Mesenchymal stem cell (in vitro differentiated cells and primary cell): ENCODE results near the gene SORL1.

Source experiments
- DNase-seq: peaks from one replicate; pipeline ENCODE4 v3.0.0-alpha.2; 2013
- H2AFZ ChIP-seq: one replicate; pipeline ENCODE4 v1.6.1; 2013; ENCODE audit warnings: low read depth, mild to moderate bottlenecking, control low read depth, inconsistent platforms, low read length, moderate library complexity
- H2AK5ac ChIP-seq: 2 replicates; pipeline ENCODE4 v1.6.1; 2013; ENCODE audit warnings: low read length, moderate library complexity, mild to moderate bottlenecking, inconsistent platforms; ENCODE audit not compliant: severe bottlenecking
- H2BK120ac ChIP-seq: one replicate; pipeline ENCODE4 v1.6.1; 2013; ENCODE audit warnings: low read depth, mild to moderate bottlenecking, inconsistent platforms, low read length, moderate library complexity
- H2BK12ac ChIP-seq, 2 experiments: one replicate each; pipeline ENCODE4 v1.6.1; 2013; ENCODE audit warnings: inconsistent platforms in 2 of 2, low read length in 2 of 2, mild to moderate bottlenecking in 2 of 2, moderate library complexity in 2 of 2, control low read depth in 1 of 2
- H2BK15ac ChIP-seq: one replicate; pipeline ENCODE4 v1.6.1; 2013; ENCODE audit warnings: mild to moderate bottlenecking, low read depth, inconsistent platforms; ENCODE audit not compliant: poor library complexity, severe bottlenecking
- H2BK5ac ChIP-seq: 2 replicates; pipeline ENCODE4 v1.6.1; 2013; ENCODE audit warnings: low read depth, mild to moderate bottlenecking, low read length, control low read depth, inconsistent platforms; ENCODE audit not compliant: poor library complexity, severe bottlenecking
- H3K14ac ChIP-seq, 2 experiments: one replicate each; pipeline ENCODE4 v1.6.1; 2013; ENCODE audit warnings: inconsistent platforms in 2 of 2, low read length in 2 of 2, control low read depth in 1 of 2, mild to moderate bottlenecking in 1 of 2, moderate library complexity in 1 of 2
- H3K18ac ChIP-seq, 2 experiments: one replicate each; pipeline ENCODE4 v1.6.1; 2013; ENCODE audit warnings: inconsistent platforms in 2 of 2, low read length in 2 of 2, control low read depth in 1 of 2, low read depth in 1 of 2, mild to moderate bottlenecking in 1 of 2
- H3K23ac ChIP-seq, 2 experiments: one replicate each; pipeline ENCODE4 v1.6.1; 2013; ENCODE audit warnings: inconsistent platforms in 2 of 2, low read length in 2 of 2, mild to moderate bottlenecking in 2 of 2, moderate library complexity in 2 of 2, control low read depth in 1 of 2
- H3K27ac ChIP-seq: 2 replicates; pipeline ENCODE4 v1.5.1; 2013; ENCODE audit warnings: mild to moderate bottlenecking, moderate library complexity, low read length, control low read depth, inconsistent platforms; ENCODE audit not compliant: poor library complexity, severe bottlenecking
- H3K27me3 ChIP-seq, 2 experiments: 2 replicates each; pipeline versions ENCODE4 v1.6.1 to v1.7.0; 2013; ENCODE audit warnings: low read length in 2 of 2, mild to moderate bottlenecking in 2 of 2, moderate library complexity in 2 of 2, control low read depth in 1 of 2, inconsistent platforms in 1 of 2; ENCODE audit not compliant: control insufficient read depth in 1 of 2, insufficient read depth in 1 of 2
- H3K36me3 ChIP-seq, 2 experiments: 2 replicates each; pipeline versions ENCODE4 v1.6.1 to v1.7.0; 2013; ENCODE audit warnings: low read length in 2 of 2, control low read depth in 1 of 2, inconsistent platforms in 1 of 2, low read depth in 1 of 2, mild to moderate bottlenecking in 1 of 2; ENCODE audit not compliant: insufficient read depth in 2 of 2, control insufficient read depth in 1 of 2
- H3K4ac ChIP-seq, 2 experiments: one replicate each; pipeline ENCODE4 v1.6.1; 2013; ENCODE audit warnings: inconsistent platforms in 2 of 2, low read length in 2 of 2, mild to moderate bottlenecking in 2 of 2, moderate library complexity in 2 of 2, control low read depth in 1 of 2, low read depth in 1 of 2
- H3K4me1 ChIP-seq: 2 replicates; pipeline ENCODE4 v1.6.1; 2013; ENCODE audit warnings: low read depth, low read length, control low read depth; ENCODE audit not compliant: control insufficient read depth, insufficient read depth
- H3K4me2 ChIP-seq: 2 replicates; pipeline ENCODE4 v1.6.1; 2013; ENCODE audit warnings: low read length, mild to moderate bottlenecking, inconsistent platforms; ENCODE audit not compliant: poor library complexity, severe bottlenecking
- H3K4me3 ChIP-seq, 2 experiments: 2 replicates each; pipeline versions ENCODE4 v1.5.1 to v1.7.0; 2013; ENCODE audit warnings: low read length in 2 of 2, mild to moderate bottlenecking in 2 of 2, control low read depth in 1 of 2, low read depth in 1 of 2; ENCODE audit not compliant: insufficient read depth in 1 of 2
- H3K79me1 ChIP-seq: replicated peaks from 2 replicates; pipeline ENCODE4 v1.6.1; 2013; ENCODE audit warnings: mild to moderate bottlenecking, control low read depth, low read length, inconsistent platforms; ENCODE audit not compliant: poor library complexity, severe bottlenecking
- H3K9ac ChIP-seq: 2 replicates; pipeline ENCODE4 v1.7.0; 2013; ENCODE audit warnings: mild to moderate bottlenecking, low read length, moderate library complexity
- H3K9me3 ChIP-seq: 2 replicates; pipeline ENCODE4 v1.7.0; 2013; ENCODE audit warnings: mild to moderate bottlenecking, low read length; ENCODE audit not compliant: control insufficient read depth
- H4K8ac ChIP-seq: one replicate; pipeline ENCODE4 v1.6.1; 2013; ENCODE audit warnings: inconsistent platforms, mild to moderate bottlenecking, low read length, moderate library complexity
- H4K91ac ChIP-seq: one replicate; pipeline ENCODE4 v1.6.1; 2013; ENCODE audit warnings: mild to moderate bottlenecking, low read length, inconsistent platforms
- WGBS: methylation state at CpG from one replicate; pipeline ENCODE4 v1.1.7; 2013; ENCODE audit warnings: mixed read lengths; 5-methylcytosine and 5-hydroxymethylcytosine counted together

Gene SORL1

DNA sequence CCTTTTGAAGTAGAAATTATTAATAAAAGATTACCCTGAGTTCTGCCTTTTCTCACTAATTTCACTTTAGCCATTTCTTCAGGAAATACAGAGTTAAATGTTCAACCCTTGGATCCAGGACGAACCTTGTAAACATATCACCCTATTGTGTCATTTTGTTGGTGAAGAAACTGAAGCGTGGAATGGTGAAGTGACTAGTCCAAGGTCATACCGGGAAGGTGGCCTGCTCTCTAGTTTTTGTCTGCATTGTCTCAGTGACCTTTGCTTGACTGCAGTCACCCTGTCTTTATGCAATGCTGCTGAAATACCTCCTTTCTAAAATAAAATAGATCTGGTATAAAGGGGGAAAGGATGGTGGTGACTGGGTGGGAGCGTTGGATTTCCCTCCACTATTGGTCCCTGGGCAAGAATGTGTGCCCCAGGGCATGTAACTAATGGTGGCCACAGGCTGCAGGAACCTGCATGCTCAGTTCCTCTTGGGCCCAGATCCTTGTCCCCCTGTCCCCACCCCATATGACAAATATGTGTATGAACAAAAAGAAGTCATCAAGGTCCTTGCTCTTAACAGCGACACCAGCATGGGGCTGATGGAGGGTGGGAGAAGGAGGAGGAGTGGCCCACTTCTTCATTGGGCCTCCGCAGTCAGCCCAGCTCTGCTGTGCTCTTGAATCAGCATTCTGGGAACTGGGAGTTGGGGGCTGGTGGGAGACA, 1.6 kb downstream of the SORL1 start:
- H3K4me1 ChIP-seq: peaks cover 11% of the 10 kb centered on the region
- no peaks in the 10 kb centered on the region for H3K36me3 ChIP-seq
- peaks cover 45 to 67% of the 10 kb centered on the region in 2 experiments for H3K27me3 ChIP-seq
- no peak overlapping the region for H2AFZ ChIP-seq
- H3K4me2 ChIP-seq: no peak overlapping the region
- H3K23ac ChIP-seq: no peak overlapping the region
- no peak overlapping the region for H3K4ac ChIP-seq
- H3K14ac ChIP-seq: no peak overlapping the region
- no peak overlapping the region for H3K4me3 ChIP-seq
- H3K9ac ChIP-seq: no peak overlapping the region
- H2BK5ac ChIP-seq: no peak overlapping the region
- H3K18ac ChIP-seq: no peak overlapping the region
- H2BK15ac ChIP-seq: no peak overlapping the region
- no peaks in the 10 kb centered on the region for H3K9me3 ChIP-seq
- H4K8ac ChIP-seq: no peak overlapping the region
- H3K79me1 ChIP-seq: no peaks in the 10 kb centered on the region
- WGBS: 85% methylated on average over 6 of the region's 6 CpGs
- no peak for DNase-seq
- H2BK12ac ChIP-seq: no peak overlapping the region
- no peak overlapping the region for H3K27ac ChIP-seq
- H4K91ac ChIP-seq: no peak overlapping the region
- no peak overlapping the region for H2BK120ac ChIP-seq
- no peak overlapping the region for H2AK5ac ChIP-seq

GRCh38 chr11:121455115-121455514, 3.0 kb downstream of the SORL1 start:
- peaks cover 11% of the 10 kb centered on the region for H3K4me1 ChIP-seq
- H2AK5ac ChIP-seq: no peak overlapping the region
- 66% methylated on average over 3 of the region's 3 CpGs for WGBS
- H4K8ac ChIP-seq: no peak overlapping the region
- H3K4me3 ChIP-seq: no peak overlapping the region
- no peak overlapping the region for H3K4me2 ChIP-seq
- peaks cover 45 to 79% of the 10 kb centered on the region in 2 experiments for H3K27me3 ChIP-seq
- DNase-seq: no peak
- H2BK120ac ChIP-seq: no peak overlapping the region
- no peak overlapping the region for H4K91ac ChIP-seq
- H3K14ac ChIP-seq: no peak overlapping the region
- H2BK12ac ChIP-seq: no peak overlapping the region
- H3K18ac ChIP-seq: no peak overlapping the region
- H3K79me1 ChIP-seq: no peaks in the 10 kb centered on the region
- H3K4ac ChIP-seq: no peak overlapping the region
- no peak overlapping the region for H2AFZ ChIP-seq
- H3K27ac ChIP-seq: no peak overlapping the region
- H3K9ac ChIP-seq: no peak overlapping the region
- no peak overlapping the region for H2BK5ac ChIP-seq
- H3K9me3 ChIP-seq: no peaks in the 10 kb centered on the region
- H2BK15ac ChIP-seq: no peak overlapping the region
- no peak overlapping the region for H3K23ac ChIP-seq
- H3K36me3 ChIP-seq: no peaks in the 10 kb centered on the region

DNA sequence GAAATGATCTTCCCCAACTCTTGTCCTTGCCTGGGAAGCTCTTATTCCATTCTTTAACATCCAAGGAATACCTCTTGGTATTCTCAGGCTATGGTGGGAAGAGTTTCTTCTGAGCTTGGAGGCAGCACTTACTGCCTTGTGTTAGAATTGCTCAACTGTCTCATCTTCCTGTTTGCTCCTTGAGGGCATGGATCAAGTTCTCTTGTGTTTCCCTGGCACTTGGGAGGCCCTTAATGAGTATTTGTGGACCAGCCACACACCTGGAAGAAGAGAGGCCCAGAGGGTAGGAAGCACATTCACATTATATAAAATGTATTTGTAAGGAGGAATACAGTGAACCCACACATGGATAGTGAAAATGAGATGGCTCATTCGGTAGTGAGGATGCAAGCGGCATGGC, 4.0 kb downstream of the SORL1 start:
- H3K4me2 ChIP-seq: no peak overlapping the region
- DNase-seq: no peak
- no peaks in the 10 kb centered on the region for H3K79me1 ChIP-seq
- WGBS: 100% methylated on average over 2 of the region's 2 CpGs
- H2BK5ac ChIP-seq: no peak overlapping the region
- H3K9ac ChIP-seq: no peak overlapping the region
- H3K14ac ChIP-seq: no peak overlapping the region
- H3K4me3 ChIP-seq: no peak overlapping the region
- no peak overlapping the region for H2BK15ac ChIP-seq
- no peak overlapping the region for H2BK120ac ChIP-seq
- no peak overlapping the region for H3K4ac ChIP-seq
- H3K9me3 ChIP-seq: no peaks in the 10 kb centered on the region
- no peak overlapping the region for H2AK5ac ChIP-seq
- no peak overlapping the region for H3K27ac ChIP-seq
- no peak overlapping the region for H4K91ac ChIP-seq
- H3K4me1 ChIP-seq: peaks cover 11% of the 10 kb centered on the region
- no peak overlapping the region for H2AFZ ChIP-seq
- H3K23ac ChIP-seq: no peak overlapping the region
- H3K27me3 ChIP-seq: peaks cover 37 to 77% of the 10 kb centered on the region in 2 experiments
- no peaks in the 10 kb centered on the region for H3K36me3 ChIP-seq
- H4K8ac ChIP-seq: no peak overlapping the region
- no peak overlapping the region for H3K18ac ChIP-seq
- H2BK12ac ChIP-seq: no peak overlapping the region

GRCh38 chr11:121456816-121457431, 4.8 kb downstream of the SORL1 start:
- no peak overlapping the region for H2AK5ac ChIP-seq
- no peak overlapping the region for H3K4ac ChIP-seq
- H4K8ac ChIP-seq: no peak overlapping the region
- no peak overlapping the region for H3K9ac ChIP-seq
- DNase-seq: no peak
- no peaks in the 10 kb centered on the region for H3K36me3 ChIP-seq
- H3K4me3 ChIP-seq: no peak overlapping the region
- H2BK15ac ChIP-seq: no peak overlapping the region
- no peaks in the 10 kb centered on the region for H3K79me1 ChIP-seq
- H3K18ac ChIP-seq: no peak overlapping the region
- H2BK5ac ChIP-seq: no peak overlapping the region
- peaks cover 7% of the 10 kb centered on the region for H3K4me1 ChIP-seq
- H2BK120ac ChIP-seq: no peak overlapping the region
- H3K27ac ChIP-seq: no peak overlapping the region
- H3K9me3 ChIP-seq: no peaks in the 10 kb centered on the region
- no peak overlapping the region for H3K4me2 ChIP-seq
- no peak overlapping the region for H2BK12ac ChIP-seq
- peaks cover 29 to 72% of the 10 kb centered on the region in 2 experiments for H3K27me3 ChIP-seq
- H3K23ac ChIP-seq: no peak overlapping the region
- no peak overlapping the region for H2AFZ ChIP-seq
- no peak overlapping the region for H3K14ac ChIP-seq
- H4K91ac ChIP-seq: no peak overlapping the region
- 79% methylated on average over 8 of the region's 11 CpGs for WGBS
